NCI-H2196 (cell line): ENCODE measurements around the gene CCL22.
"Not testable (repeated sequence)": the region's sequence is repeated elsewhere in the genome, so short reads cannot be mapped to it uniquely, and the experiment has no call there.

Experiments used
- DNase-seq: peaks from one replicate; lab custom pipeline; 2025; ENCODE audit not compliant: unreplicated experiment; lab: John Stamatoyannopoulos, UW

The CCL22 gene

GRCh38 chr16:57374067-57374534 is 15.5 kb downstream of the CCL22 start:
- no peak for DNase-seq

- DNase-seq = not testable (repeated sequence)
Observed at GRCh38 chr16:57374925-57375465, 16.4 kb downstream of the CCL22 start.

GRCh38 chr16:57376313-57376818 is 17.8 kb downstream of the CCL22 start:
- no peak for DNase-seq

- no peak for DNase-seq
Observed at GRCh38 chr16:57377080-57377841, 18.7 kb downstream of the CCL22 start.

GRCh38 chr16:57379579-57379978 is 21.0 kb downstream of the CCL22 start:
- DNase-seq = no peak

- no peak for DNase-seq
Observed at GRCh38 chr16:57380671-57381462, 22.3 kb downstream of the CCL22 start.

GRCh38 chr16:57381791-57382534 is 23.4 kb downstream of the CCL22 start:
- no peak for DNase-seq

- no peak for DNase-seq
Observed at GRCh38 chr16:57382535-57383275, 24.1 kb downstream of the CCL22 start.

GRCh38 chr16:57383276-57384247 is 25.0 kb downstream of the CCL22 start:
- no peak for DNase-seq

- DNase-seq = no peak
Observed at GRCh38 chr16:57384248-57385070, 25.9 kb downstream of the CCL22 start.

- DNase-seq = no peak
Observed at GRCh38 chr16:57385083-57385482, 26.5 kb downstream of the CCL22 start.

- DNase-seq = no peak
Observed at GRCh38 chr16:57386381-57386951, 27.9 kb downstream of the CCL22 start.

GRCh38 chr16:57387598-57388354 is 29.2 kb downstream of the CCL22 start:
- DNase-seq = no peak

GRCh38 chr16:57388359-57389086 is 29.9 kb downstream of the CCL22 start:
- no peak for DNase-seq

GRCh38 chr16:57389087-57389468 is 30.5 kb downstream of the CCL22 start:
- no peak for DNase-seq

GRCh38 chr16:57390636-57391295 is 32.2 kb downstream of the CCL22 start:
- DNase-seq = no peak
